Endodermal cell (in vitro differentiated cells): ENCODE measurements around the gene DDX39A. TPM values are rescaled to one million over a fixed set of nuclear protein-coding genes. Genes with fewer than 3 reads are reported as not detected.

Experiments
- DNase-seq: peaks from one replicate; pipeline ENCODE4 v3.0.0-alpha.2; 2017
- H3K27ac ChIP-seq: 2 replicates; pipeline ENCODE4 v1.5.1; 2013; ENCODE audit warnings: mild to moderate bottlenecking, low read depth, low read length, moderate library complexity
- H3K27me3 ChIP-seq: 2 replicates; pipeline ENCODE4 v1.6.1; 2013; ENCODE audit warnings: mild to moderate bottlenecking, low read length, moderate library complexity; ENCODE audit not compliant: insufficient read depth, control insufficient read depth, poor library complexity, severe bottlenecking
- H3K36me3 ChIP-seq: 2 replicates; pipeline ENCODE4 v1.7.0; 2013; ENCODE audit warnings: mild to moderate bottlenecking, low read length, moderate library complexity; ENCODE audit not compliant: control insufficient read depth, insufficient read depth
- H3K4me1 ChIP-seq: one replicate; pipeline ENCODE4 v1.7.0; 2013; ENCODE audit warnings: low read length; ENCODE audit not compliant: control insufficient read depth, insufficient read depth
- H3K4me3 ChIP-seq: 2 replicates; pipeline ENCODE4 v1.5.1; 2013; ENCODE audit warnings: mild to moderate bottlenecking, low read length, moderate library complexity
- H3K9ac ChIP-seq: 2 replicates; pipeline ENCODE4 v1.6.1; 2013; ENCODE audit warnings: mild to moderate bottlenecking, low read length, moderate library complexity; ENCODE audit not compliant: poor library complexity, severe bottlenecking; ENCODE audit errors: extremely low read depth
- H3K9me3 ChIP-seq: 2 replicates; pipeline ENCODE4 v1.6.1; 2013; ENCODE audit warnings: mild to moderate bottlenecking, low read length, moderate library complexity; ENCODE audit not compliant: control insufficient read depth
- H3K27ac Mint-ChIP-seq: 2 replicates; pipeline ENCODE4 v1.8.0; 2020; ENCODE audit warnings: mixed read lengths
- H3K27me3 Mint-ChIP-seq: 2 replicates; pipeline ENCODE4 v1.8.0; 2021; ENCODE audit warnings: mild to moderate bottlenecking, mixed read lengths; ENCODE audit not compliant: insufficient read depth
- H3K36me3 Mint-ChIP-seq: 2 replicates; pipeline ENCODE4 v1.8.0; 2020; ENCODE audit warnings: low read depth, mixed read lengths
- H3K4me1 Mint-ChIP-seq: 2 replicates; pipeline ENCODE4 v1.8.0; 2020; ENCODE audit warnings: mixed read lengths
- H3K4me3 Mint-ChIP-seq: 2 replicates; pipeline ENCODE4 v1.8.0; 2020; ENCODE audit warnings: mild to moderate bottlenecking, moderate library complexity, mixed read lengths
- H3K9me3 Mint-ChIP-seq: 2 replicates; pipeline ENCODE4 v1.8.0; 2020; ENCODE audit warnings: mild to moderate bottlenecking, mixed read lengths
- WGBS, 2 experiments: methylation state at CpG; one replicate each; pipeline versions ENCODE4 v1.1.5 to v1.1.7; 2013; ENCODE audit warnings: missing lambda C conversion rate in 2 of 2, mixed read lengths in 1 of 2; ENCODE audit not compliant: insufficient coverage in 1 of 2, insufficient read length in 1 of 2; 5-methylcytosine and 5-hydroxymethylcytosine counted together
- total RNA-seq, 2 donors: library from RNA; stranded (reverse); fragmentation: NEBNext Ultra II Directional in 1 of 2; extraction: Animal tissue kit (Norgen Biotek cat#: 25700) in 1 of 2; gene quantifications; 2 replicates in 1 of 2; 3 replicates in 1 of 2; pipeline ENCODE4 v1.2.1, GENCODE V29; 2021
- TF ChIP-seq, protein P1 (sequence below): fragments of 200-600 bp; sonication (generic); conservative IDR thresholded peaks from 2 replicates; pipeline ENCODE4 v1.5.0; 2021; ENCODE audit warnings: antibody characterized with exemption, mild to moderate bottlenecking

The DDX39A gene
- total RNA-seq, 2 donors from 2014 or later: 82.5 to 86.1 TPM

DNA sequence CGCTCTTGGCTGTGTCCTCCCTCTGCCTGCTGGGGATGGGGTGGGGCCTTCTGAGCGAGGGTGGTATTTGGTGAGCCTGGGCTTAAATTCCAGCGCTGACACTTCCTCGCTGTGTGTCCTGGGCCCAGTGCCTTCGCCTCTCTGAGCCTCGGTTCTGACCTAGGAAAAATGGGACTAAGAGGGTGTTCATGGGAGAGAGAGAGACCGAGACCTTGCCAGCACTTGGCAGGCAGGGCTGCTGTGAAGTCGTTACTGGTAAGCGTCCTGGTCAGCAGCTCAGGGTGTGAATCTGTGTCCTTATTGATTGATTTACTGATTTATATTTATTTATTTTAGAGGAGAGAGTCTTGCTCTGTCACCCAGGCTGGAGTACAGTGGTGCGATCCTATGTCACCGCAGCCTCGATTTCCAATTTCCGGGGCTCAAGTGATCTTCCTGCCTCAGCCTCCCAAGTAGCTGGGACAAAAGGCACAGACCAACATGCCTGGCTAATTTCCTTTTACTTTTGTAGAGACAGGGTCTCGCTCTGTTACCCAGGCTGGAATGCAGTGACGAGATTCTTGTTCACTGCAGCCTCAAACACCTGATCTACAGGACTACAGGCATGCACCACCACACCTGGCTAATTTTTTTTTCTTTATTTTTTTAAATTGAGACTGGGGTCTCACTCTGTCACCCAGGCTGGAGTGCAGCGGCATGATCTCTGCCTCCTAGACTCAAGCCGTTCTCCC is 16.3 kb upstream of the DDX39A start:
- H3K4me3 ChIP-seq: no peak overlapping the region
- DNase-seq: no peak
- H3K27me3 Mint-ChIP-seq: peaks cover 12% of the 10 kb centered on the region
- no peaks in the 10 kb centered on the region for H3K27me3 ChIP-seq
- peak overlapping the region; percentile 60 for H3K4me3 Mint-ChIP-seq
- H3K36me3 Mint-ChIP-seq: no peaks in the 10 kb centered on the region
- no peak overlapping the region for H3K9ac ChIP-seq
- H3K4me1 Mint-ChIP-seq: peaks cover 6% of the 10 kb centered on the region
- no peaks in the 10 kb centered on the region for H3K9me3 ChIP-seq
- H3K27ac Mint-ChIP-seq: no peak overlapping the region
- no peaks in the 10 kb centered on the region for H3K9me3 Mint-ChIP-seq
- no peaks in the 10 kb centered on the region for H3K4me1 ChIP-seq
- peaks cover 8% of the 10 kb centered on the region for H3K36me3 ChIP-seq
- H3K27ac ChIP-seq: no peak overlapping the region
- 86 to 91% methylated on average over 15 to 17 of the region's 17 CpGs for WGBS, 2 experiments
- TF ChIP-seq, protein P1, sequence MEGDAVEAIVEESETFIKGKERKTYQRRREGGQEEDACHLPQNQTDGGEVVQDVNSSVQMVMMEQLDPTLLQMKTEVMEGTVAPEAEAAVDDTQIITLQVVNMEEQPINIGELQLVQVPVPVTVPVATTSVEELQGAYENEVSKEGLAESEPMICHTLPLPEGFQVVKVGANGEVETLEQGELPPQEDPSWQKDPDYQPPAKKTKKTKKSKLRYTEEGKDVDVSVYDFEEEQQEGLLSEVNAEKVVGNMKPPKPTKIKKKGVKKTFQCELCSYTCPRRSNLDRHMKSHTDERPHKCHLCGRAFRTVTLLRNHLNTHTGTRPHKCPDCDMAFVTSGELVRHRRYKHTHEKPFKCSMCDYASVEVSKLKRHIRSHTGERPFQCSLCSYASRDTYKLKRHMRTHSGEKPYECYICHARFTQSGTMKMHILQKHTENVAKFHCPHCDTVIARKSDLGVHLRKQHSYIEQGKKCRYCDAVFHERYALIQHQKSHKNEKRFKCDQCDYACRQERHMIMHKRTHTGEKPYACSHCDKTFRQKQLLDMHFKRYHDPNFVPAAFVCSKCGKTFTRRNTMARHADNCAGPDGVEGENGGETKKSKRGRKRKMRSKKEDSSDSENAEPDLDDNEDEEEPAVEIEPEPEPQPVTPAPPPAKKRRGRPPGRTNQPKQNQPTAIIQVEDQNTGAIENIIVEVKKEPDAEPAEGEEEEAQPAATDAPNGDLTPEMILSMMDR: no peak

DNA sequence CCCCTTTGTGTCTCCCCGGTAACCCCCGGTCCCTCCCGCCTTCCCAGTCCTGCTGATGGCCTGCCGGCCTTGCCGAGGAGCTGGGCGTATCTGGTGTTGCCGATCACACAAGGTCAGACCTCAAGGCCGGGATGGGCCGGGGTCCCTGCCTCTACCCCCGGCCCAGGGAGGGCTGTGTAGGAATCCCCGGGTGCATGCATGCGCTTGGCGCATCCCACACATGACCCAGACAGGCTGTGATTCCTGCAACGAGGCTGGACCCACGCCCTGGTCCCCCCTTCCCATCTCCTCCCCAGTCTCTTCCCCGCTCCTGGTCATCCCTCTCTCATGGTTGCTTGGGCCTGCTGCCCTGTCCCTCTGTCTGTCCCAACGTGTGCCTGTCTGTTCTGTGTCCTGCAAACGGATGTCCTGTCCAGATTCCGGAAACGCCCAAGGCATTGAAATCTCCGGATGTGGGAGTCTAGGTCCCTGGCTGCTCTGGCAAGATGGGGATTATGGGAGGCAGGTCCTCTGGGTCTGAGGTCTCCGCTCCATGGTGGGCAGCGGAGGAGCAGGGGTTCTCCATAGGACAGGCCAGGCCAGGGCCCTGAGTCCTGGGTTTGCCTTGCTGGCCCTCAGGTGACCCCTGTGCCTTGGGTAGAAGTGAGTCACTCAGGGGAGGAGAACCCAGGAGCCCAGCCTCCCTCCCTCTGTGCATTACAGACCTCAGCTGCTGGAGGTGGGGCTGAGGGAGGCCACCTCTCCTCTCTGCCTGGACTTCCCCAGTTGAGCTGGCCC is 15.6 kb upstream of the DDX39A start:
- Mint-ChIP-seq H3K4me1 (peaks cover 6% of the 10 kb centered on the region), H3K27me3 (peaks cover 16% of the 10 kb centered on the region), H3K27ac (no peak overlapping the region), H3K4me3 (peak overlapping the region; percentile 60), H3K9me3 (no peaks in the 10 kb centered on the region), H3K36me3 (no peaks in the 10 kb centered on the region)
- Histone ChIP-seq H3K27ac (peak overlapping the region; percentile 13), H3K27me3 (no peaks in the 10 kb centered on the region), H3K4me1 (no peaks in the 10 kb centered on the region), H3K36me3 (peaks cover 8% of the 10 kb centered on the region), H3K4me3 (peak overlapping the region; percentile 80), H3K9ac (no peak overlapping the region), H3K9me3 (no peaks in the 10 kb centered on the region)
- TF ChIP-seq, protein P1: no peak
- WGBS, 2 experiments: 88 to 95% methylated on average over 13 to 23 of the region's 23 CpGs
- DNase-seq: no peak

DNA sequence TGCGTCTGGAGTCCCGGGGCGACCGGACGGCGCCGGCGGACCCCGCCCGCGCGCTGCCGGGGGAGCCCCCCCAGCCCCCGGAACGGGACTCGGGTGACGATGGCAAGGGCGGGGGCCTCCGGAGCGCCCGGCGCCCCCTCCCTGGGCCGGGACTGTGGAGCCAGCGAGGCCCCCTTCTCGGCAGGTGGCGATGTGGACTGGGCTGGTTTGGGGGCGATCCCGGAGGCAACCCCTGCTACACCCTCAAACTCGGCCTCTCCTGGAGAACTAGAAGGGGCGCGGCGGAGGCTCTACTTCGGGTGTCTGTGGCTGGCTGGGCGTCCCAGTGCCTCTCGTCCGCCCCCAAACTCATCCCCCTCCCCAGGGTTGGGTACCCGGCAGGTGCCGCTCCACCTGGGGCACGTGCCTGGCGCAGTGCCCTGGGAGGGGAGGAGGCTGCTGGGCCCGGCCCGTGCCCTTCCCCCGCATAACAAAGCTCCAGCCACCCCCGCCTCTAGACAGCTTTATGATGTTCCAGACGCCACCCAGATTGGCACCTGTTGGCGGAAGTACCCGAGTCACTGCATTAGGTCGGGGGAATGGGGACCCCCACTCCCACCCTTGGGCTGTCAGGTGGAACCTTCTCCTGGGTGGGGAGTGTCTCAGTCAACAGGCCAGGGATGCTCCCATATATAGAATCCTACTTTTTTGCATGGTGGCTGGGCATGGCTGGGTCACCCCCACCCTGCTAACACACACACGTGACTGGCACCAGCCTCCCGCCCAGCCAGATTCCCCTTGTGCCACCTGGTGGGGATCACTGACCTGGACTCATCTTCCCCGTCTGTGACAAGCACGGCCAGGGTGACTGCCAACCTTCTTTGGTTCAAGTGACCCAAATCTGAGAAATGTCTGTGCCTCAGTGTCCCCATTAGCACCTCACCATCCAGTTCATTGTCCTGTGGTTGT is 14.7 kb upstream of the DDX39A start:
- peaks cover 6% of the 10 kb centered on the region for H3K4me1 Mint-ChIP-seq
- no peaks in the 10 kb centered on the region for H3K36me3 Mint-ChIP-seq
- DNase-seq: peak; percentile 62
- Histone ChIP-seq H3K9me3 (no peaks in the 10 kb centered on the region), H3K27ac (no peak overlapping the region), H3K9ac (peak overlapping the region; percentile 49), H3K4me1 (no peaks in the 10 kb centered on the region), H3K4me3 (peak overlapping the region; percentile 80), H3K36me3 (peaks cover 8% of the 10 kb centered on the region), H3K27me3 (no peaks in the 10 kb centered on the region)
- TF ChIP-seq, protein P1: peak; percentile 36
- peak overlapping the region; percentile 60 for H3K4me3 Mint-ChIP-seq
- no peak overlapping the region for H3K27ac Mint-ChIP-seq
- peaks cover 20% of the 10 kb centered on the region for H3K27me3 Mint-ChIP-seq
- H3K9me3 Mint-ChIP-seq: no peaks in the 10 kb centered on the region
- WGBS, 2 experiments: 18 to 47% methylated on average over 14 to 52 of the region's 52 CpGs
